ENCODE data around the gene FBXL5. TPM values are rescaled to one million over a fixed set of nuclear protein-coding genes. Genes with fewer than 3 reads are reported as not detected.

The FBXL5 gene
- 100 to 1,000 TPM; 149 to 153 TPM for total RNA-seq
- 162 TPM for polyA plus RNA-seq (ENCODE audit: insufficient read depth, low read depth, low replicate concordance)
- long read RNA-seq, donor 1, transcript FBXL5-201 (11 exons, 3,385 nt) = major isoform, 16 of 55 reads
- long read RNA-seq, donor 1, partial matches to known transcripts = 31 of 55 reads
- long read RNA-seq, donor 1, other reads (novel, unspliced or antisense) = 5 of 55 reads
- long read RNA-seq, donor 2, transcript FBXL5-201 (11 exons, 3,385 nt) = major isoform, 11 of 29 reads
- long read RNA-seq, donor 2, partial matches to known transcripts = 17 of 29 reads
- long read RNA-seq, donor 2, other reads (novel, unspliced or antisense) = 0 of 29 reads

DNA sequence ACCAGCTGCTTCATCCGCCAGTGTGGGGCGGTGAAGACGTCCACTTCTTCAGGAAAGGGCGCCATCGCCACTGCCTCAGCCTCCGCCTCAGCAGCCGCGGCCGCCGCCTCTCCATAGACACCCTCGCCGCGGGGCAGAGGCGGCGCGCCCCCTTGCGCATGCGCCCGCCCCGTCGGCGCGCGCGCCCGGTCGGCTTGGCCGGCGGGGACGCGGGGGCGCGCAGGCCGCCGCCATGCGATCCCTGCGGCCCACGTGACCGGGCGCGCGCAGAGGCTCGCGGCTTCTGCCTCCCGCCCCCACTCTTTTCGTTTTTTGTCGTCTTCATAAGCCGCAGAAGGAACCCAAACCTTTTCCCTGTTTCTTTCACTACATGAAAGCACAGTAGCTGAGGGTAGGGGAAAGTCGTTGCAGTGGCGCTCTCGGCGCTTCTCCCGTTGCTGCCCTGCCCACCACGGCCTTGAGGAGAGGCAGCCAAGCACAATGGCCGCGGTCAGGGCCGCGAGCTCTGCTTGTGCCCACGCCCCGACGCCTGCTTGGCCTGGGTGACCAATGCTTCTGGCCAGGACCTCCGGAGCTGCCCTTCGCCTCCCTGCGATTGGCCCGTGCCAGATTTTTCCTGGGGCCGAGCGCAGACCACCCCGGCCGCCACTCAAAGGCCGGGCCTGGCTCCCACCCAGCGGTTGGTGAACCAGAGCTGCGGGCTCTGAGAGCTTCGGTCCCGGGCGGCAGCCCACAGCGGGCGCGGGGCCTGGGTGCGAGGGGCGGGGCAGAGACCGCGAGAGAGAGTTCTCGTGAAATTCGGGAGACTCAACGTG is at the start of gene FBXL5:
FBXL5 (minus strand) TSS at position 135 of the 815 bp plus-strand sequence; CDS start at position 65, 70 bp downstream.
- Histone ChIP-seq H3K27ac (peak within 1 kb of the TSS; percentile 97 to 99), H3K9me3 (no peaks in the 10 kb centered on the region), H3K4me1 (peaks cover 35% of the 10 kb centered on the region), H3K27me3 (no peaks in the 10 kb centered on the region), H3K36me3 (ENCODE audit: low read depth, missing control alignments) (no peaks in the 10 kb centered on the region), H3K4me3 (peak within 1 kb of the TSS; percentile 87 to 89)
- intact Hi-C loops (cut with DNase I; ENCODE audit: low total_unique reads) = no loop called here
- peak in 1 of 3 experiments; percentile 27 for TF ChIP-seq CTCF (IDR thresholded peaks at IDR 0.05)
- TF ChIP-seq POLR2A (IDR thresholded peaks at IDR 0.05) = no peak
- peak; percentile 85 for DNase-seq
- WGBS, 2 donors = 0 to 1% methylated on average over 20 to 85 of the region's 85 CpGs

- TF ChIP-seq POLR2A (IDR thresholded peaks at IDR 0.05) (no peak), CTCF (IDR thresholded peaks at IDR 0.05) (no peak)
- Histone ChIP-seq H3K36me3 (ENCODE audit: low read depth, missing control alignments) (no peaks in the 10 kb centered on the region), H3K4me3 (no peak overlapping the region), H3K9me3 (no peaks in the 10 kb centered on the region), H3K27ac (no peak overlapping the region), H3K27me3 (no peaks in the 10 kb centered on the region), H3K4me1 (no peaks in the 10 kb centered on the region)
- DNase-seq = no peak
- intact Hi-C loops (cut with DNase I; ENCODE audit: low total_unique reads) = no loop called here
These were observed 49.0 kb upstream of the FBXL5 start for GRCh38 chr4:15704129-15704528.

DNA sequence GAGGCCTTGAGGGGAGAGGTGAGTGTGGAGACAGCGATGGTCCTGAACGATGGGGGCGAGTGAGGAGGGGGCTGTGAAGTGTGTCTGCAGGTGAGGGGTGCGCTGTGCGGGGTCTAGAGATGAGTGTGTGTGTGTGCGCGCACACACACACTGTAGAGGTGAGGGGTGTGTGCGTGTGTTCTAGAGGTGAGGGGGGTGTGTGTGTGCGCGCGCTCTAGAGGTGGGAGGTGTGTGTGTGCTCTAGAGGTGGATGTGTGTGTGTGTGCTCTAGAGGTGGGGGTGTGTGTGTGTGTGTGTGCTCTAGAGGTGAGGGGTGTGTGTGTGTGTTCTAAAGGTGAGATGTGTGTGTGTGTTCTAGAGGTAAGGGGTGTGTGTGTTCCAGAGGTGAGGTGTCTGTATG is 48.3 kb upstream of the FBXL5 start:
- DNase-seq = no peak
- WGBS, 2 donors = 60 to 65% methylated on average over 11 of the region's 11 CpGs
- intact Hi-C loops (cut with DNase I; ENCODE audit: low total_unique reads) = no loop called here
- Histone ChIP-seq H3K4me3 (peak overlapping the region; percentile 49 to 52), H3K9me3 (no peaks in the 10 kb centered on the region), H3K27me3 (no peaks in the 10 kb centered on the region), H3K27ac (no peak overlapping the region), H3K36me3 (ENCODE audit: low read depth, missing control alignments) (no peaks in the 10 kb centered on the region), H3K4me1 (no peaks in the 10 kb centered on the region)
- TF ChIP-seq CTCF (IDR thresholded peaks at IDR 0.05) = no peak
- no peak for TF ChIP-seq POLR2A (IDR thresholded peaks at IDR 0.05)

DNA sequence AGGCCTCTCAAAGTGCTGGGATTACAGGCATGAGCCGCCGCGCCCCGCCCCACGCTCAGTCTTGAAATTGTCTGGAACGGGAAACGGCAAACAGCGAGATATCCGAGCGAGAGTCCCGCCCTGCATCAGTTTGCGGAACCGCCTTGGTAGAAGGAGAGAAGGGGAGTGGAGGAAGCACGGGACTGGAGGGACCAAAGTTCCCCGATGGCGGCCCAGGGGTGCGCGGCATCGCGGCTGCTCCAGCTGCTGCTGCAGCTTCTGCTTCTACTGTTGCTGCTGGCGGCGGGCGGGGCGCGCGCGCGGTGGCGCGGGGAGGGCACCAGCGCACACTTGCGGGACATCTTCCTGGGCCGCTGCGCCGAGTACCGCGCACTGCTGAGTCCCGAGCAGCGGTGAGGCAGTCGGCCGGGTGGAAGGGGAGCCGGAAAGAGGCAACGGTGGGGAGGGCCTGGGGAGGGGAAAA is 47.8 kb upstream of the FBXL5 start, which contains the start of gene BST1:
BST1 (plus strand) TSS at position 125 of the 463 bp plus-strand sequence; CDS start at position 205, 80 bp downstream.
- DNase-seq = peak; percentile 53
- WGBS, 2 donors = 1% methylated on average over 25 to 43 of the region's 43 CpGs
- TF ChIP-seq CTCF (IDR thresholded peaks at IDR 0.05) (no peak), POLR2A (IDR thresholded peaks at IDR 0.05) (no peak)
- no peaks in the 10 kb centered on the region for H3K27me3 ChIP-seq
- H3K36me3 ChIP-seq (ENCODE audit: low read depth, missing control alignments) = no peaks in the 10 kb centered on the region
- peak within 1 kb of the TSS; percentile 49 to 52 for H3K4me3 ChIP-seq
- no peak within 1 kb of the TSS for H3K27ac ChIP-seq
- H3K9me3 ChIP-seq = no peaks in the 10 kb centered on the region
- no peaks in the 10 kb centered on the region for H3K4me1 ChIP-seq
- intact Hi-C loops (cut with DNase I; ENCODE audit: low total_unique reads) = no loop called here
